K562 (cell line): Measurements from ENCODE around the gene MDM1. TPM values are rescaled to one million over a fixed set of nuclear protein-coding genes. Genes with fewer than 3 reads are reported as not detected.

Source experiments
- ATAC-seq: fragments of 200-7000 bp; cut with Tn5 transposase; 3 replicates; pipeline ENCODE4 v1.9.1; 2020; ENCODE audit warnings: moderate library complexity
- BruUV-seq: library from RNA; stranded (reverse); fragments of 400-500 nt; replicated peaks from 2 replicates; lab custom pipeline; 2021; lab: Mats Ljungman, UMichigan
- CTCF ChIA-PET: fragments of 300-600 bp; formaldehyde crosslinking; extraction: SDS; loops from one replicate; lab custom pipeline; 2021; ENCODE audit warnings: low intra/inter-chr PET ratio; lab: Yijun Ruan, JAX
- POLR2A ChIA-PET: fragments of 300-600, 350-650 bp; sonication (Branson Sonifier 250); formaldehyde crosslinking; extraction: SDS; loops from one replicate; lab custom pipeline; 2021; ENCODE audit warnings: antibody characterized with exemption, inconsistent platforms; lab: Yijun Ruan, JAX
- DNase-seq, 4 experiments: peaks; one replicate each; pipeline versions ENCODE4 v3.0.0 to v3.0.0-alpha.2; 2011 to 2018; ENCODE audit warnings: low spot score in 3 of 4, mixed read lengths in 3 of 4; ENCODE audit errors: extremely low read depth in 1 of 4
- FAIRE-seq: peaks from 2 replicates; lab custom pipeline; 2011; peaks lifted over from hg19 to GRCh38; lab: Jason Lieb, UNC
- H2AFZ ChIP-seq: 2 replicates; pipeline ENCODE4 v1.6.0; 2011; ENCODE audit warnings: low read depth, low read length, control low read depth, inconsistent platforms
- H3K27ac ChIP-seq: fragments of 200-600 bp; 3 replicates; pipeline ENCODE4 v1.8.0; 2011; ENCODE audit warnings: low read depth, mild to moderate bottlenecking, control low read depth, inconsistent platforms, low read length, moderate library complexity, mixed read lengths; ENCODE audit errors: extremely low read depth
- H3K27me3 ChIP-seq, 2 experiments: fragments of 300-600 bp in 1 of 2; 2 replicates in 1 of 2; 3 replicates in 1 of 2; pipeline versions ENCODE4 v1.6.0 to v1.8.0; 2011; ENCODE audit warnings: inconsistent platforms in 2 of 2, low read length in 2 of 2, mild to moderate bottlenecking in 1 of 2, mixed read lengths in 1 of 2, moderate library complexity in 1 of 2; ENCODE audit not compliant: control insufficient read depth in 2 of 2, insufficient read depth in 2 of 2
- H3K36me3 ChIP-seq: fragments of 300-600 bp; 3 replicates; pipeline ENCODE4 v1.8.0; 2011; ENCODE audit warnings: mild to moderate bottlenecking, low read length, inconsistent platforms; ENCODE audit not compliant: control insufficient read depth, insufficient read depth
- H3K4me1 ChIP-seq, 2 experiments: fragments of 200-600 bp in 1 of 2; replicated peaks in 1 of 2; 2 replicates in 1 of 2; 3 replicates in 1 of 2; pipeline versions ENCODE4 v1.5.1 to v1.8.0; 2011; ENCODE audit warnings: inconsistent platforms in 2 of 2, low read length in 2 of 2, mild to moderate bottlenecking in 1 of 2, mixed read lengths in 1 of 2, moderate library complexity in 1 of 2; ENCODE audit not compliant: control insufficient read depth in 2 of 2, insufficient read depth in 2 of 2
- H3K4me2 ChIP-seq: 2 replicates; pipeline ENCODE4 v1.6.1; 2011; ENCODE audit warnings: low read length, control low read depth, inconsistent platforms, mixed read lengths; ENCODE audit not compliant: insufficient read depth
- H3K4me3 ChIP-seq: fragments of 200-600 bp; sonication (generic), shearing (Covaris generic); 2 replicates; pipeline ENCODE4 v1.5.1; 2016; ENCODE audit warnings: control low read depth, inconsistent platforms
- H3K79me2 ChIP-seq: fragments of 200-600 bp; 3 replicates; pipeline ENCODE4 v1.8.0; 2011; ENCODE audit warnings: low read length, inconsistent platforms; ENCODE audit not compliant: control insufficient read depth, insufficient read depth
- H3K9ac ChIP-seq, 2 experiments: 2 replicates each; pipeline versions ENCODE4 v1.6.0 to v1.6.1; 2011; ENCODE audit warnings: low read depth in 2 of 2, low read length in 2 of 2, control low read depth in 1 of 2, inconsistent platforms in 1 of 2, mild to moderate bottlenecking in 1 of 2, mixed read lengths in 1 of 2; ENCODE audit not compliant: insufficient read depth in 1 of 2
- H3K9me1 ChIP-seq: one replicate; pipeline ENCODE4 v1.6.0; 2011; ENCODE audit warnings: inconsistent platforms, mild to moderate bottlenecking, low read length, moderate library complexity; ENCODE audit not compliant: control insufficient read depth, insufficient read depth
- H3K9me3 ChIP-seq: replicated peaks from 2 replicates; pipeline ENCODE4 v1.5.1; 2011; ENCODE audit warnings: low read depth, low read length, inconsistent platforms; ENCODE audit not compliant: control insufficient read depth, insufficient read depth
- H4K20me1 ChIP-seq: replicated peaks from 2 replicates; pipeline ENCODE4 v1.6.1; 2011; ENCODE audit warnings: low read length, inconsistent platforms, mixed read lengths; ENCODE audit not compliant: control insufficient read depth, insufficient read depth
- ATF3 ChIP-seq, 2 experiments: fragments of 450-650 bp in 1 of 2; sonication (generic) in 1 of 2; formaldehyde crosslinking in 1 of 2; IDR thresholded peaks in 1 of 2; conservative IDR thresholded peaks in 1 of 2; 2 replicates each; pipeline versions ENCODE4 v1.6.1 to v1.8.1; 2016 to 2023; ENCODE audit warnings: mild to moderate bottlenecking in 2 of 2, moderate library complexity in 2 of 2, inconsistent platforms in 1 of 2, missing genetic modification reagents in 1 of 2
- FOSL1 ChIP-seq: fragments of 200-800 bp; sonication (Bioruptor generic); conservative IDR thresholded peaks from 2 replicates; pipeline ENCODE4 v1.6.1; 2016; ENCODE audit warnings: missing genetic modification characterization, missing compliant biosample characterization
- SIN3A ChIP-seq, 2 experiments: fragments of 150-350 bp in 1 of 2; IDR thresholded peaks; 2 replicates each; pipeline ENCODE4 v1.6.1; 2011 to 2016; ENCODE audit warnings: borderline replicate concordance in 2 of 2, low read depth in 2 of 2, low read length in 2 of 2, mild to moderate bottlenecking in 2 of 2, moderate library complexity in 2 of 2; ENCODE audit not compliant: control insufficient read depth in 1 of 2
- WGBS: fragments of 100-300 bp; shearing (Covaris generic); methylation state at CpG from one replicate; pipeline ENCODE4 v1.1.6; 2016; ENCODE audit warnings: low coverage, mixed read lengths; ENCODE audit not compliant: insufficient coverage; ENCODE audit errors: missing lambda C conversion rate; 5-methylcytosine and 5-hydroxymethylcytosine counted together
- in situ Hi-C: fragments of 300-500 bp; cut with MboI; formaldehyde crosslinking; loops from 4 replicates; pipeline ENCODE4 v1.15.0; 2018; ENCODE audit warnings: inconsistent platforms, mixed read lengths
- intact Hi-C: fragments of 100-400 bp; cut with micrococcal nuclease; formaldehyde crosslinking; loops from 2 replicates; pipeline ENCODE4 v1.14.2; 2022
- polyA plus RNA-seq, 8 experiments: library from polyadenylated mRNA; depleted of rRNA in 4 of 8; stranded (reverse) in 5 of 8; unstranded in 3 of 8; fragments of >200 nt; fragmentation: Nextera tagmentation in 2 of 8; fragmentation: Illumina TruSeq in 1 of 8; extraction: Ambion mirVana in 2 of 8; extraction: Trizol in 1 of 8; gene quantifications; 2 replicates each; pipeline versions ENCODE4 v1.2.1 to v1.2.3, GENCODE V29; 2011 to 2014; ENCODE audit warnings: inconsistent platforms in 1 of 8, missing spikeins in 1 of 8
- total RNA-seq, 7 experiments: library from RNA; depleted of rRNA in 6 of 7; stranded (reverse); fragments of >200 nt in 6 of 7; fragmentation: Illumina TruSeq in 2 of 7; extraction: Trizol in 2 of 7; gene quantifications; 2 replicates each; pipeline versions ENCODE4 v1.2.1 to v1.2.3, GENCODE V29; 2011 to 2021; ENCODE audit warnings: low replicate concordance in 1 of 7

Gene MDM1
- total and polyA plus RNA-seq, 9 of the 15 experiments (the other 6 are each of a cell fraction or from before 2014, with no cell fraction given): 7.5 to 16.8 (median 13.1) TPM

- Histone ChIP-seq H3K27me3 (no peaks in the 10 kb centered on the region), H3K36me3 (no peaks in the 10 kb centered on the region), H3K9me3 (no peaks in the 10 kb centered on the region), H2AFZ (no peak overlapping the region), H3K4me3 (no peak overlapping the region), H3K9me1 (no peaks in the 10 kb centered on the region), H3K27ac (no peak overlapping the region), H3K79me2 (no peaks in the 10 kb centered on the region), H3K9ac (no peak overlapping the region), H4K20me1 (no peaks in the 10 kb centered on the region)
- intact Hi-C loops: no loop called here
- WGBS: 3% methylated on average over 4 of the region's 4 CpGs
- POLR2A ChIA-PET: interaction anchor here (0.7 to 1.3 kb wide), 3 partner anchors 9 to 24 kb away, joined by 3 read pairs; no protein-coding TSS in a partner anchor
- no peak for FAIRE-seq
- ATAC-seq: no peak
- in situ Hi-C loops: no loop called here
- TF ChIP-seq ATF3 (IDR thresholded peaks at IDR 0.05): peak; percentile 39
- TF ChIP-seq ATF3 (CRISPR knock-in tag; conservative IDR thresholded peaks at IDR 0.05): no peak
- TF ChIP-seq SIN3A (IDR thresholded peaks at IDR 0.05; ENCODE audit: borderline replicate concordance in 2 of 2, control insufficient read depth in 1 of 2, low read depth in 2 of 2, low read length in 2 of 2): no peak
- TF ChIP-seq FOSL1: 0 out of 2 replicates have a peak, but pooled peaks have one; percentile 30
- TF ChIP-seq, all 486 proteins: peak for 2
- Histone ChIP-seq H3K4me1 (no peaks in the 10 kb centered on the region), H3K4me2 (no peak overlapping the region)
- no TSS peak for BruUV-seq
- no peak for DNase-seq
- CTCF ChIA-PET: no interaction called here
Measured at GRCh38 chr12:68291396-68292036, 40.6 kb downstream of the MDM1 start.
